ENCODE data around the gene SOX9. TPM values are rescaled to one million over a fixed set of nuclear protein-coding genes. Genes with fewer than 3 reads are reported as not detected.

SOX9 gene
- total and polyA plus RNA-seq, 5 donors = 10.5 to 23.5 (median 19.6) TPM

GRCh38 chr17:72143245-72143644 is 22.4 kb downstream of the SOX9 start:
- H3K9me3 ChIP-seq (ENCODE audit: control insufficient read depth, low read length) = no peaks in the 10 kb centered on the region
- ATAC-seq = no peak
- intact Hi-C loops (cut with DNase I) = no loop called here
- DNase-seq = no peak
- 71% methylated on average over 5 of the region's 5 CpGs for WGBS
- no peaks in the 10 kb centered on the region for H3K4me1 ChIP-seq (ENCODE audit: control insufficient read depth, insufficient read depth, low read length)
- no peaks in the 10 kb centered on the region for H3K27me3 ChIP-seq (ENCODE audit: control insufficient read depth, insufficient read depth)
- H3K4me3 ChIP-seq (ENCODE audit: low read length) = no peak overlapping the region
- no peak overlapping the region for H3K27ac ChIP-seq (ENCODE audit: low read length)

GRCh38 chr17:72144101-72144500 is 23.3 kb downstream of the SOX9 start:
- no peak for ATAC-seq
- Histone ChIP-seq H3K27me3 (ENCODE audit: control insufficient read depth, insufficient read depth) (no peaks in the 10 kb centered on the region), H3K27ac (ENCODE audit: low read length) (no peak overlapping the region), H3K4me1 (ENCODE audit: control insufficient read depth, insufficient read depth, low read length) (no peaks in the 10 kb centered on the region), H3K9me3 (ENCODE audit: control insufficient read depth, low read length) (no peaks in the 10 kb centered on the region), H3K4me3 (ENCODE audit: low read length) (no peak overlapping the region)
- intact Hi-C loops (cut with DNase I) = no loop called here
- 60% methylated on average over 2 of the region's 2 CpGs for WGBS
- no peak for DNase-seq

- WGBS = 88% methylated on average over 3 of the region's 3 CpGs
- no peak for ATAC-seq
Measured at GRCh38 chr17:72145562-72145961, 24.7 kb downstream of the SOX9 start.

GRCh38 chr17:72145962-72146361 is 25.1 kb downstream of the SOX9 start:
- ATAC-seq = no peak
- intact Hi-C loops (cut with DNase I) = no loop called here
- WGBS = 82% methylated on average over 2 of the region's 2 CpGs

More at GRCh38 chr17:72145562-72145961, 24.7 kb downstream of the SOX9 start:
- Histone ChIP-seq H3K27ac (ENCODE audit: low read length) (no peak overlapping the region), H3K4me3 (ENCODE audit: low read length) (no peak overlapping the region), H3K9me3 (ENCODE audit: control insufficient read depth, low read length) (no peaks in the 10 kb centered on the region), H3K27me3 (ENCODE audit: control insufficient read depth, insufficient read depth) (no peaks in the 10 kb centered on the region), H3K4me1 (ENCODE audit: control insufficient read depth, insufficient read depth, low read length) (no peaks in the 10 kb centered on the region)
- intact Hi-C loops (cut with DNase I) = no loop called here
- DNase-seq = no peak

GRCh38 chr17:72146371-72146770 is 25.6 kb downstream of the SOX9 start:
- no peaks in the 10 kb centered on the region for H3K27me3 ChIP-seq (ENCODE audit: control insufficient read depth, insufficient read depth)
- no peak overlapping the region for H3K27ac ChIP-seq (ENCODE audit: low read length)
- no peaks in the 10 kb centered on the region for H3K4me1 ChIP-seq (ENCODE audit: control insufficient read depth, insufficient read depth, low read length)
- DNase-seq (no peak), ATAC-seq (no peak)
- intact Hi-C loops (cut with DNase I) = no loop called here
- no peaks in the 10 kb centered on the region for H3K9me3 ChIP-seq (ENCODE audit: control insufficient read depth, low read length)
- 55% methylated on average over 2 of the region's 2 CpGs for WGBS
- no peak overlapping the region for H3K4me3 ChIP-seq (ENCODE audit: low read length)

More at GRCh38 chr17:72145962-72146361, 25.1 kb downstream of the SOX9 start:
- DNase-seq = no peak
- Histone ChIP-seq H3K4me3 (ENCODE audit: low read length) (no peak overlapping the region), H3K9me3 (ENCODE audit: control insufficient read depth, low read length) (no peaks in the 10 kb centered on the region), H3K27ac (ENCODE audit: low read length) (no peak overlapping the region), H3K27me3 (ENCODE audit: control insufficient read depth, insufficient read depth) (no peaks in the 10 kb centered on the region), H3K4me1 (ENCODE audit: control insufficient read depth, insufficient read depth, low read length) (no peaks in the 10 kb centered on the region)

GRCh38 chr17:72150632-72151460 is 30.0 kb downstream of the SOX9 start:
- Histone ChIP-seq H3K9me3 (ENCODE audit: control insufficient read depth, low read length) (no peaks in the 10 kb centered on the region), H3K4me3 (ENCODE audit: low read length) (no peak overlapping the region), H3K4me1 (ENCODE audit: control insufficient read depth, insufficient read depth, low read length) (peaks cover 2% of the 10 kb centered on the region), H3K27me3 (ENCODE audit: control insufficient read depth, insufficient read depth) (no peaks in the 10 kb centered on the region), H3K27ac (ENCODE audit: low read length) (peak overlapping the region; percentile 97)
- 53% methylated on average over 11 of the region's 11 CpGs for WGBS
- ATAC-seq (peak; percentile 19 to 46), DNase-seq (no peak)
- intact Hi-C loops (cut with DNase I) = no loop called here

- peak; percentile 89 to 96 for ATAC-seq
- intact Hi-C loops (cut with DNase I) = no loop called here
- Histone ChIP-seq H3K27ac (ENCODE audit: low read length) (peak overlapping the region; percentile 97), H3K27me3 (ENCODE audit: control insufficient read depth, insufficient read depth) (no peaks in the 10 kb centered on the region), H3K4me3 (ENCODE audit: low read length) (no peak overlapping the region), H3K4me1 (ENCODE audit: control insufficient read depth, insufficient read depth, low read length) (peaks cover 2% of the 10 kb centered on the region), H3K9me3 (ENCODE audit: control insufficient read depth, low read length) (no peaks in the 10 kb centered on the region)
- DNase-seq = peak; percentile 69 to 82 (median 80)
- 27% methylated on average over 11 of the region's 11 CpGs for WGBS
Measured at GRCh38 chr17:72151565-72152386, 31.0 kb downstream of the SOX9 start.

GRCh38 chr17:72152387-72152929 is 31.6 kb downstream of the SOX9 start:
- no peak for DNase-seq
- H3K4me1 ChIP-seq (ENCODE audit: control insufficient read depth, insufficient read depth, low read length) = peaks cover 2% of the 10 kb centered on the region
- peak overlapping the region; percentile 31 for H3K27ac ChIP-seq (ENCODE audit: low read length)
- H3K4me3 ChIP-seq (ENCODE audit: low read length) = no peak overlapping the region
- H3K27me3 ChIP-seq (ENCODE audit: control insufficient read depth, insufficient read depth) = no peaks in the 10 kb centered on the region
- H3K9me3 ChIP-seq (ENCODE audit: control insufficient read depth, low read length) = no peaks in the 10 kb centered on the region
- ATAC-seq = peak; percentile 68 to 72
- 59% methylated on average over 2 of the region's 2 CpGs for WGBS
- intact Hi-C loops (cut with DNase I) = no loop called here

GRCh38 chr17:72158895-72159885 is 38.4 kb downstream of the SOX9 start:
- no peaks in the 10 kb centered on the region for H3K9me3 ChIP-seq (ENCODE audit: control insufficient read depth, low read length)
- WGBS = 51% methylated on average over 15 of the region's 15 CpGs
- no peak overlapping the region for H3K27ac ChIP-seq (ENCODE audit: low read length)
- intact Hi-C loops (cut with DNase I) = no loop called here
- peak; percentile 43 to 53 for ATAC-seq
- DNase-seq = peak in 2 of 3 donors; percentile 29 to 31
- H3K27me3 ChIP-seq (ENCODE audit: control insufficient read depth, insufficient read depth) = no peaks in the 10 kb centered on the region
- H3K4me3 ChIP-seq (ENCODE audit: low read length) = no peak overlapping the region
- H3K4me1 ChIP-seq (ENCODE audit: control insufficient read depth, insufficient read depth, low read length) = no peaks in the 10 kb centered on the region

- H3K27me3 ChIP-seq (ENCODE audit: control insufficient read depth, insufficient read depth) = no peaks in the 10 kb centered on the region
- DNase-seq (no peak), ATAC-seq (no peak)
- H3K9me3 ChIP-seq (ENCODE audit: control insufficient read depth, low read length) = no peaks in the 10 kb centered on the region
- intact Hi-C loops (cut with DNase I) = no loop called here
- H3K27ac ChIP-seq (ENCODE audit: low read length) = no peak overlapping the region
- 64% methylated on average over 2 of the region's 2 CpGs for WGBS
- no peak overlapping the region for H3K4me3 ChIP-seq (ENCODE audit: low read length)
- H3K4me1 ChIP-seq (ENCODE audit: control insufficient read depth, insufficient read depth, low read length) = no peaks in the 10 kb centered on the region
Measured at GRCh38 chr17:72162569-72162968, 41.7 kb downstream of the SOX9 start.
